Superior temporal gyrus (tissue), 1 donor: ENCODE measurements around the gene AGGF1.
"Not testable (repeated sequence)": the region's sequence is repeated elsewhere in the genome, so short reads cannot be mapped to it uniquely, and the experiment has no call there.

Experiments used
- DNase-seq: peaks from one replicate; pipeline ENCODE4 v3.0.0-alpha.2; 2016; ENCODE audit errors: extremely low spot score

The AGGF1 gene

DNA sequence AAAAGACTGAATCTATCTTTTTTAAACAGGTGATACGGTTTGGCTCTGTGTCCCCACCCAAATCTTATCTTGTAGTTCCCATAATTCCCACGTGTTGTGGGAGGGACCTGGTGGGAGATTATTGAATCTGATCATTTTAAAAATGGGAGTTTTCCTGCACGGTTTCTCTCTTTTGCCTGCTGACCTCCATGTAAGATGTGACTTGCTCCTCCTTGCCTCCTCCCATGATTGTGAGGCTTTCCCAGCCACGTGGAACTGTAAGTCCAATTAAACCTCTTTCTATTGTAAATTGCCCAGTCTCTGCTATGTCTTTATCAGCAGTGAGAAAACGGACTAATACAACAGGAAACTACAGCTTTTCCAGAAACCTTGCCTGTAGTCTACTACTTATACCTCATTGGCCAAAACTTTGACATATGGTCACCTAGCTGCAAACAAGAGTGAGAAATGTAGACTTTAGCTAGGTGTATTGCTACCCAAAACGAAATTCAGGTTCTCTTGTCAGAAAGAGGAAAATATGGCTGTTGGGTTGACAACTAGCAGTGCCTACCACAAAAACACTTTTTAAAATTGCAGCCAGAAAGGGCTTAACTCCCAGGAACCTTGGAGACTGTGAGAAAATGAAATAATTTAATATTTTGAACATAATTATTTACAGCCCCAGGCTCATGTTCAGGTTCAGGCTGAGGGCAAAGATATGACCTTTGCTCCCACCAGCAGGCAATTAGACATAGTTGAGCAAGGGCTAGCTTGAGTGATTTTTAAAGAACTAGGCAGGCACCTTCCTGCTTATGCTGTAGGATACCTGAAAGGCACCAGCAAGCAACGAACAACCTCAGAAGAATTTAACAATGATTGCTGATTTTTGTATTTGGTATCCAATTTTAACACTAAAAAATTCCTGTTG, 7.4 kb upstream of the AGGF1 start:
- DNase-seq, result no peak

DNA sequence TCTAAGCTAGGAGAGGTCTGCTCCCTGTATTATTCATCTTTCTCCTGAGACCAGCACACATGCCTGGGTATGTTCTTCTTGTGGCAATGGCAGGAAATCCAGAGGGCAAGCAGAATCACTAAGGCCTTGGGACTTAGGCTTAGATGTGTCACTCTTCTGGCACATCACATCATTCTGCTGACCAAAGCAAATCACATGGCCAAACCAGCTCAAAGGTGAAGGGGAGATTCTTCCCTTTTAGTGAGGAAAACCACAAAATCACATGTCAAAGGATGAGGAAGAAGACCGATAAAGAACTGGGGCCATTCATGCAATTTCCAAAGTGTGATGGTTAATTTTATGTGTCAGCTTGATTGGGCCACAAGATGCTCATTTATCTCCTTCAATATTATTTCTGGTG, 5.7 kb upstream of the AGGF1 start:
- no peak for DNase-seq

DNA sequence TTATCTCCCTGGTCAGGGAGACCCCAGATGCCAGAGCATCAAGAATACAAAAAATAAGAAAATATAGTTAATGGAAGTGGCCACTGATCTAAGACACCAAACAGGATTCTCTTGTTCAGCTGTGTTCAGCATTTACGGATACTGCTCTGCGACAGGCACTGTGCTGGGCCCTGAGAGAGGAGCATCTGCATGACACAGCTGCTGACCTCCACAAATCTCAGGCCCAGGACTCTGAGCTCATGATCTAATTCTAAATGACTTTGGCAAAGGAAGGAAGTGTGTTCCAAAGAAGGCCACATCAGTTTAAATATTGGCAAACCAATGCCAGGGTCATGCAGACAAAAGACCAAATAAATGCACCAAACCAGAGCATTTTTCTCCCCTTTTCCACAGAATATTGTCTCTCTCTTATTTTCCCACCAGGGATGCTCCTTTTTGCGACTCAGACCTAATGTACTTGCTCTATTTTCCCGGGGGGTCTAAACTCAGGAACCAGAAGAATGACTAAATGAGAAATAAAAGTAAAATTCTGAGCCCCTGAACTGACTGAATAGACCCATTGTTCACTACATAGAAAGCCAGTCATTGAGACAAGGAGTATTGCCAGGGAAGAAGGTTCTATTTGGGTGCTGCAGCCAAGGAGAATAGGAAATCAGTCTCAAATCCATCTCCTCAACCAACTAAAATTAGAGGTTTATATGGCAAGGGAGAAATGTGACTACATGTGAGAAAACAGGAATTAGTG, 1.4 kb upstream of the AGGF1 start:
- peak; percentile 58 for DNase-seq

DNA sequence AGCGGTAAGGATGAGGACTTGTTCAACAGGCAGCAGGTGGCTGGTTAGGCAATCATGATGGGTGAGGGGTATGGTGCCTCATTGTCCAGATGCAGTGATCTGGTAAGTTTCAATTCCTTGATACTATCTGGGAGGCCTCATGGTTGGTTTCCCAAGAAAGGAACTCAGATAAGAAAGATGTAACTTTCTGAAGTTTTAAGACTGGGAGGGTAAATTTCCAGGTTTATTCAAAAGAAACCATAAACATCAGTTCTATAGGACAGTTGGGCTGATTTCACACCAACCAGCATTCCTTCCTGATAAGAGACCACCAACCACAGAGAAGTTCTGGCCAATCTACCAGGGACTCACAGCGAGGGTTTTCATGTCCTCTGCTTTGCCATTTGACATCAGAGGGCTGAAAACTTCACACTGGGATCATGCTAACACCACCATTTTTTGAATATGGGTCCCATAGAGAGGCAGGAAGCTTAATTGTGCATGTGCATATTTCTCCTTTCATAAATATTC, 773 bp upstream of the AGGF1 start:
- DNase-seq, result peak; percentile 18

DNA sequence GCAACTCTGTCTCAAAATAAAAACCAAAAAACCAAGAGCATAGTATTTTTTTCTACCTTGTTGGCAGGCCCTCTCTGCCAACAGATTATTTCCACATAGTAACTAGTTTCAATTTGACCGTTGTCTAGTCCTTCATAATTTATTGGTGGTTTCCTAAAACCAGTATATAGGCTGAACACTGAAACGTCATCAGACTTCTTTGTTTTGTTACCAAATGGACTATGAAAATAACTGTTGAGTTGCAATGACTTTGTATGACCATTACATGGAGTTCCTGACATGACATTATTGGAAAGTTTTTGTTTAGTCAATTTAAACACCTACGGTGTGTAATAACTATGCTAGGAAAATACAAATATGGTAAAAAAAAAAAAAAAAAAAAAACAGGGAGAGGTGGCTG, 1.7 kb downstream of the AGGF1 start:
- no peak for DNase-seq

DNA sequence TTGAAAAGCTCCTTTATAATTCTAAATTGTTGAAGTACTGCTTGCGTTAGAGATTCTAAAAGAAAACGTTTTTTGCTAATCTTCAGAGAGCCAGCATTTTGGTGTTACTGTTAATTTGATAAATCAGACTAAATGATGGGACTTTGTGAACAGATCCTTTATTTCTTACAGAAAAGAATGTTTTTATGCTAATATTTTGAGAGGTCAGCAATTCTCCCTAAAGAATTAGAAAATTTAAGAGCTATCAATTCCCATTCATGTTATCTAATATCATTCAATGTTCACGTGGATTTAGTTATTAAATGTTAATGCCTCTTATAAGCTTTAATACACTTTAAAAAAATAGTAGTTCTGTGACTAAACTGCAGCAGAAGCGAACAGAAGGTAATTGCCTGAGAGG, 2.4 kb downstream of the AGGF1 start:
- DNase-seq, result no peak

DNA sequence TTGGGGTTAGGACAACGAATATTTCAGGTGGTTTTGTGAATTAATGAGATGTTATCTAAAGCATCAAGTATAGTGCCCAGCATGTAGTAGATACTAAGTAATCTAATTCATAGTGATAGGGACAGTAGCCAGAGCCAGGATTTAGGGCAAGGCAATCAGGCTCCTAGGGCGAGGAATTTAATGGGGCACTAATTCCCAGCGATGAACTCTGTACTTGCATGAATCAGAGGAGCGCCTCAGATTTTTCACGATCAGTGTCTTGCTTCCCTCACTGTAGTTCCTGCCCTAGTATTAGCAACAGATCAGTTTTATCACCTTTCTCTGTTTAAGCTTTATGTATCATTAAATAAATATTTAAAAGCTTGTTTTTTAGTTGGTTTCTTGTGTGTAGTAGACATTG, 3.1 kb downstream of the AGGF1 start:
- DNase-seq, result no peak

DNA sequence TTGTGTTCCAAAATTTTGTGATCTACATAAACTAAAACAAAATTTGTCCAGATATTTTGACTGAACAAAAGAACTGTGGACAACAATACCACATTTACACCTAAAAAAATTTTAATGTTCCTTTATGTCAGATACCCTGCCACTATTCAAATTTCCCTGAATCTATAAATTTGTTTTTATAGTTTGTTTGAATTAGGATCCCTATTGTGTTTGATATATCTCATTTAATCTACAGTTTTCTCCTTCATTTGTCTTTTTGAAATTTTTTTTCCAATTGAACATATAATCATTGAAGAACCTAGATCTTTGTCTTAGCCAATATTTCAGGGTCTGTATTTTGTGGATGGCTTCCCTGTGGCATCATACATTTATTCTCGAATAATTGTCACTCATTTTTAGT, 5.7 kb downstream of the AGGF1 start:
- DNase-seq, result no peak

DNA sequence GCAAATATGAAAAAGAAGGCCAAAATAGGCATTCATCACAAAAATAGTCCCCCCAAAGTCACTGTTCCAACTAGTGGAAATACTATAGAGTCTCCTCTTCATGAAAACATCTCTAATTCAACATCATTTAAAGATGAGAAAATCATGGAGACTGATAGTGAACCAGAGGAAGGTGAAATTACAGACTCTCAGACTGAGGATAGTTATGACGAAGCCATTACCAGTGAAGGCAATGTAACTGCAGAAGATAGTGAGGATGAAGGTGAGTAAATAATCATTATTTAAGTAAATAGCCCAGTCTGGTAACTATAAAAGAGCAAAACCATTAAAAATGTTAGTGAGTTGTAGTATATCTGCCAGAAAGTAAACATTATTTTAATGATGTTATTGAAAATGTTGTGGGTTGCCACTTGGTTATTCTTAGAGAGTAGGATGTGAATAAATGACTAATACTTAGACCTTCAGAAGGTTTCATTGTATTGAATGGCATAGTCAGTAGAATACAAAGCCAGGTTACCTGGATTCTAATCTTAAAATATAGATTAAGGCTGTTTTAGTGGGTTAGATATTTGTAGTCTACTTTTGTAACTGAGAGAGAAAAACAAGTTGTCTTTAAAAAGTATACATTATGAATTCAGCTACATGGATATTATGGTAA, 16.3 kb downstream of the AGGF1 start:
- no peak for DNase-seq

DNA sequence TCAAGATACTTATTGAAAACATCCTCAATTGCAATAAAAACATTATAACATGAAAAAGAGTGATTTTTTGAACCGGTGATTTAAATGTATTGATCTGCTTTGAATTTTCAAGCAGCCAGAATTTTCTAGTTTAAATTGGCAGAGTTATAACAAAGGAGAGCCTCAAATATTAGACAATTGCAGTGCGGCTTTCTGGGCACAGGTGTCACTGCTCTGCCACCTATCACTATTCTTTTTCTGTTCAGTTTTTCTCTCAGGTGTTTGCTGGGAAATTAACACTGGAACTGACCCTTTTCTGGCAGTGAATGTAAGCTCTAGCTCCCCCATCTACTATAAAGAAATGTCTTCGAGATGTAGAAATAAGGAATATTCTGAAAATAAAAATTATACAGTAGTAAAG, 33.8 kb downstream of the AGGF1 start:
- DNase-seq, result no peak

DNA sequence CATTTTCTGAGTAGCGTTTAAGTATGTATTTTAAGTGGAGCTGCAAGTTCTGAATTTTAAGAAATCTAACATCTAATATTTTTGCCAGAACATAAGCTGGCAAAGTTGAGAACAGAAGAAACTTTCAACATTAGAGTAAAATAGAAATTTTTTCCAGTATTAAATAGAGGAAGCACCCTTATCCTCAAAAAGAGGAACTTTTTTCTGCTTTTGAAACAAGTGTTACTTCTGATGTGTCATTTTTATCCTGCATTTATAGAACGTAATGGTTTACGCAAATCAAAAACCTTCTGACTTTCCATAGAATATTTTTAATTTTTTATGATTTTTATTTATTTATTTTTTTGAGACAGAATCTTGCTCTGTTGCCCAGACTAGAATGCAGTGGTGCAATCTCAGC, 35.1 kb downstream of the AGGF1 start:
- DNase-seq, result no peak

DNA sequence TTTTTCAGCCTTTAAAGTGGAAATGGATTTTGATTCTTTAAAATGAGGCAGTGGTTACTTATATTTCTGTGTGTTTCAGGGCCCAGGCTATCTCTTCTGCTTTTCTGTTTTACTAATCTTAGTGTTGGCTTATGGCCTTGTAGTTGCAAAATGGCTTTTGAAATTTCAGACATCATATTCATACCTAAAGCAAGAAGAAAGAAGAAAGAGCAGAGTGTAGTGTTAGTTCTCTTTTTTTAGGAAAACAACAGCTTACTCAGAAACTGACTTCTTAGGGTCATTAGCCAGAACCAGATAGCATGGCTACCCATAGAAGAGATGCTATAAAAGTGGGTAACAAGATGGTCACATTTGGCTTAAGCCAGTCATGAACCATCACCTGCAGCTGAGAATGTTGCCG, 36.0 kb downstream of the AGGF1 start:
- no peak for DNase-seq

DNA sequence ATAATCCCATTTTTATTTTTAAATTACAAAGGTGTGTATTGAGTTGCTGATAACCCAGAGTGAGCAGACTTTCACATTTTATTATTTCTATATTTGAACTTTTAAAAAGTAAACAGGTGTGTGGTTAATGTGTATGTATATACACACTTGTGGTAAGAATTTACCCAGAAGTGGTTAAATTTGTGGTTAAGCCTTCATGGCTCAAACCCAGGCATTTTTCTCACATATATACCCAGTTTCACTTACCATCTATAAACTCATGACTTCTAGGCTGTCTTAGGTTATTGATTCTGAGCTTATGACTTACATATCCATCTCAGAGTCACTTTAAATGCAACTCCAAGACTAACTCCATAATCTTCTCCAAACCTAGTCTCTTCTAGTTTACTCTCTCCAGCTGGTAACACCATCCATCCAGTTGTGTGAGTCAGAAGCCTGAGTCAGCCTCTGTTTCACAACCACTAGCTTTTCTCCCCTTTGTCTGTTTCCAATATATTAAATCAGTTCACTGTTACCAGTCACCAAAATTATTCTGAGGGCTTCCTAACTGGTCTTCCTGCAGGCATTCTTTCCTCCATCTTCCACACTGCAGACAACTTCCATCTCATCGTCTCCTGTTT, 36.7 kb downstream of the AGGF1 start:
- no peak for DNase-seq

DNA sequence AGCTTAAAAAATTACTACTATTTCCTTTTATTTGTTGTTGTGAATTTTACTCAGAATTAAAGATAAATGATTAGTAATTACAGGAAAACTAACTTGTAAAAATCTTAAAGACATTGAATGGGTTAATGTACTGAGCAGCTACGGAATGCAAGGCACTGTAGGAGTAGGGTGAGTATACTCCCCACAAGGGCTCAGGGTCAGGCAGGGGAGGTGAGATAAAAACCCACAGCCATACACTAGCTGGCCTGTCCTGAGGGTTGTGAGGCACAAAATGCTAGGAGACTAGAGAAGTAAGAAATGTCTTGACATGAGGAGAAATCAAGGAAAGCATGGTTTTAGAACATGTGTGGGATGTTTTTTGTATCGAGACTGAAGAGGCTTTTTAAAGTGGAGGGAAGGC, 43.5 kb downstream of the AGGF1 start:
- DNase-seq, result no peak

DNA sequence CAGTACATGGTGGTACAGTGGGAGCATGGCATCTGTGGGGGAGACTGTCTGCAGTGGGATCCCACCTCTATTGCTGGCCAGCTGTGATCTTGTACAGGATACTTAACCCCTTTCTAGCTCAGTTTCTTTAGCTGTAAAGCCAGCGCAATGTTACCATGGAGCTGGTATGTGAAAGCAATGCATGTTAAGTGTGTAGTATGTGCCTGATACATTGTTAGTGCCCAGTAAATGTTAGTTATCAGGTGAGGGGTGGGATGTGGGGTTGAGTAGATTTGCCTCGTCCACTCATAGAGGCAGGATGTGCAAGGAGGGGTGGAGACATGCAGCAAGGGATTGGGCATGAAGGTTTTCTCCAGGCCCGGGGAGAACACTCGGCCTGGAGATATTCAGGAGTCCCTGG, 44.5 kb downstream of the AGGF1 start:
- no peak for DNase-seq

DNA sequence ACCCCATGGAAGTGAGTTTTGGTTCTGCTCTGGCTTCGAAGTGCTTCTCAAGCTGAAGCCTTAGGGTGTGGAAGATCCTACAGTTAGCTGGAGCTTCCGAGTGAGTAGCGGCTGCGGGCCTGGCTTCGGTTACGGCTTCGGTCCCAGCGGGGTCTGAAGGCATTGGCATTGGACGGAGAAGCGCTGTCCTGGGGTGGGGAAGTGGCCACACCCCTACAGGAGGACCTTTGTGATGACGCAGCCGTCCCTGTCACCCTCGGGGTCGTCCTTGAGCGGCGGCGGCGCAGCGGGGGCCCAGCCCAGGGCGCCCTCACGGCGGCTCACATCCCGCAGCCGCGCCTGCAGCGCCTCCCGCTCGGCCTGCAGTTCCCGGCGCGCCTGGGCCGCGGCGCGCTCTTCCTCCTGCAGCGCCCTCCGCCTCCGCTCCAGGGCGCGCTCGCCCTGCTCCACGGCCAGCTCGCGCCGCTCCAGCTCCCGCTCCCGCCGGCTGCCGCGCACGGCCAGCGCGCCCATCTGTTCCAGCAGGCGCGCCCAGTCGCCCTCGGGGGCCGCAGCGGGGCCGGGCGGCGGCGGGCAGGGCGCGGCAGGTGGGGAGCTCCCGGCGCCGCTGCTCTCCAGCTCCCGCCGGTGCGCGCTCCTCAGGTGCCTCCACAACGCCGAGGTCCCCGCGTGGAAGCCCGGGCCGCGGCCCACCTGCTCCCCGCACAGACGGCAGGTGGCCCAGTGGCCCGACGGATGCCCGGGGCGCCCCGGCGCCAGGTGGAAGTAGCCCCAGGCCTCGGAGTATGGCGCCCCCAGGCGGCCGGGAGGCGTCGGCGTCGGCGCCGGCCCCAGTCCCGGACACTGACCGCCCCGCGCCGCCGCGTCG, 47.0 kb downstream of the AGGF1 start:
- peak; percentile 70 for DNase-seq

DNA sequence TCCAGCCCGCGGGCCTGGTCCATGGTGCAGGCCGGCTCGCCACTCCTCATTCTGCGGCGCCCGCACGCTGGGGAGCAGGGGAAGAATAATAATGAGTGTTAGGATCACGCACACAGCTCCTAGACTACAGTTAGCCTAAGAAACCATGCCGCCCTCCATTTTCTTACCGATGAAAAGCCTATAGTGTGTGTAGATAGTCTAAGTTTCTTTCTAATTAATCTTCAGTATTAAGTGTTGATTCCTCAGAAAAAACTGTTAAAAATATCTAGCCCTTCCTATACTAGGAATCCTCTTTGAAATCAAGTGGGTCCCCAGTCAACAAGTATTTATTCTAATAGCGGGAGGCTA, 47.6 kb downstream of the AGGF1 start:
- peak; percentile 71 for DNase-seq

DNA sequence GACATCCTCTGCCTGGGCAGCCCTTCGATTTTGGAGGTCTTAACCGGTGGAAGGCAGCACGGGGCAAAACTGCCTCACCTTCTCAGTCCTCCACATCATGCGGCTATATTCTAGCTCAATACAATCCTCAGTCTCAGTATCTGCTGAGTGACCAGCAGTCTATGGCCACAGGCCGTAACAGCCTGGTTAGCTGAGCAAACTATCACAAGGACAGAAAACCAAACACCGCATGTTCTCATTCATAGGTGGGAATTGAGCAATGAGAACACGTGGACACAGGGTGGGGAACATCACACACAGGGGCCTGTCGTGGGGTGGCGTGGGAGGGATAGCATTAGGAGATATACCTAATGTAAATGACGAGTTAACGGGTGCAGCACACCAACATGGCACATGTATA, 50.3 kb downstream of the AGGF1 start:
- DNase-seq, result not testable (repeated sequence)

DNA sequence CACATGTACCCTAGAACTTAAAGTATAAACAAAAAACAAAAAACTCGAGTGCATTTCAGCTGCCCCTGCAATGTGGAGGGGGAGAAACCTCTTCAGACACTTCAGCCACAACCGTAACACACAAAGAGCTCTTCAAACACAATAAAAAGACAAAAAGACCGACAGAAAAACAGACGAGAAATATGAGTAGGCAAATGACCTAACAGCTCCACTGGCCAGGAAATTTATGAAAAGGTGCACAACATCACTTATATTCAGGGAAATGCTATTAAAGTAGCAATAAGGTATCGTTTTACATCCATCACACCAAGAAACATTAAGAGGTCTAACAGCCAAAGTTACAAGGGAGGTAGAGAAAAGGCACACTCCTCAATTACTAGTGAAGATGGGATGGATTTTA, 50.7 kb downstream of the AGGF1 start:
- DNase-seq, result no peak

DNA sequence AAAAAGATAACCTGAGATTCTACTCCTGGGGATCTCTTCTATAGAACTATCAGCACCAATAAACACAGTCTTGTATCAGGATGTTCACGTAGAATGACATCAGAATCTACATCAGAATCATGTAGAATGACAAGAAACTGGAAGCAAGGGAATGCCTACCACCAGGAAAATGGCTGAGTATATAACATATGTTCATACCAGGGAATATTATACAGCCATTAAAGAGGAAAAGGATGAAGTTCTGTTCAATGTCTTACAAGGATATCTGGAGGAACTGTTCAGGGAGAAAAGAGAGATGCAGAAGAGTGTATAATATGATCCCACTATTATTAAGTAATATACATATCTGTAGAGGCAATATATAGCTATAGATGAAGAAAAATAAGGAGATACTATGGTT, 52.1 kb downstream of the AGGF1 start:
- DNase-seq, result no peak

DNA sequence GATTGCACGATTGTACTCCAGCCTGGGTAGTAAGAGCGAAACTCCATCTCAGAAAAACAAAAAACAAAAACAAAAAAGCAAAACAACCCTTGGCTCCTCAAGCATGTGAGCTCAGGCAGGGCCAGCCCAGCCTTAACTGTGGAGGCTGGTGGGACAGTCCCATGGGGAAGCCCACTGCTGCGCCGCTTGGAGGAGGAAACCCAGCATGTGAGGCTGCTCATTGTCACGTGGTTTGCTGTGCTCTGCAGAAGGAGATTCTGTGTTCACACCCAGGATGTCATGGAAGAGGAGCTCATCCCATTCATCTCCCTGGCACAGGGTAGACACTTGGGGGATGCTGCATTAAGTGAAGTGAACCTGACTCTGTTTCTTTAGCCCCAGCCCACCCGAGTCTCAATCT, 52.9 kb downstream of the AGGF1 start:
- no peak for DNase-seq
